ENCODE measurements around the gene PHACTR4. TPM values are rescaled to one million over a fixed set of nuclear protein-coding genes. Genes with fewer than 3 reads are reported as not detected.

Gene PHACTR4
- total and polyA plus RNA-seq, 9 donors, result 20.1 to 50.8 (median 31.8) TPM

DNA sequence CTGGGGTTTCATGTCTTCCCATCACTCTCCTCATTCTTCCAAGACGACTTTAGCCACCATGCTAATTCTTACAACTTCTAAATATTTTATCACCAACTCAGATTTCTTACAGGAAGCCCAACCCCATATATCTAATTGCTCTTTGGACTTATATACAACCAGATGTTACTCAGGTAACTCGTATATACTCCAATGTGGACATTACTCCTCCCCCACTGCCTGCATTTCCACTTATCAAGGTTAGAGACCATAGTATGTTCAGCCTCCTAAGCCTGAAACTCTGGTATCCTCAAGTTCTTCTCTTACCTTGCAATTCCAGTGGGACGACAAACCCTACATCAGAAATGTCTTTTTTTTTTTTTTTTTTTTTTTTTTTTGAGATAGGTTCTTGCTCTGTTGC, 133.6 kb downstream of the PHACTR4 start:
- intact Hi-C loops (cut with DNase I), result no loop called here
- no peaks in the 10 kb centered on the region for H3K27me3 ChIP-seq
- 64 to 76% (median 69%) methylated on average over 3 of the region's 3 CpGs for WGBS, 3 donors
- TF ChIP-seq POLR2A (IDR thresholded peaks at IDR 0.05) (no peak), EP300 (IDR thresholded peaks at IDR 0.05) (no peak)
- TF ChIP-seq, protein P1, sequence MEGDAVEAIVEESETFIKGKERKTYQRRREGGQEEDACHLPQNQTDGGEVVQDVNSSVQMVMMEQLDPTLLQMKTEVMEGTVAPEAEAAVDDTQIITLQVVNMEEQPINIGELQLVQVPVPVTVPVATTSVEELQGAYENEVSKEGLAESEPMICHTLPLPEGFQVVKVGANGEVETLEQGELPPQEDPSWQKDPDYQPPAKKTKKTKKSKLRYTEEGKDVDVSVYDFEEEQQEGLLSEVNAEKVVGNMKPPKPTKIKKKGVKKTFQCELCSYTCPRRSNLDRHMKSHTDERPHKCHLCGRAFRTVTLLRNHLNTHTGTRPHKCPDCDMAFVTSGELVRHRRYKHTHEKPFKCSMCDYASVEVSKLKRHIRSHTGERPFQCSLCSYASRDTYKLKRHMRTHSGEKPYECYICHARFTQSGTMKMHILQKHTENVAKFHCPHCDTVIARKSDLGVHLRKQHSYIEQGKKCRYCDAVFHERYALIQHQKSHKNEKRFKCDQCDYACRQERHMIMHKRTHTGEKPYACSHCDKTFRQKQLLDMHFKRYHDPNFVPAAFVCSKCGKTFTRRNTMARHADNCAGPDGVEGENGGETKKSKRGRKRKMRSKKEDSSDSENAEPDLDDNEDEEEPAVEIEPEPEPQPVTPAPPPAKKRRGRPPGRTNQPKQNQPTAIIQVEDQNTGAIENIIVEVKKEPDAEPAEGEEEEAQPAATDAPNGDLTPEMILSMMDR (IDR thresholded peaks at IDR 0.05), result no peak
- no peaks in the 10 kb centered on the region for H3K36me3 ChIP-seq
- no peaks in the 10 kb centered on the region for H3K9me3 ChIP-seq
- no peak overlapping the region for H3K4me3 ChIP-seq
- H3K27ac ChIP-seq, result no peak overlapping the region
- no peak for DNase-seq
- H3K4me1 ChIP-seq (ENCODE audit: insufficient read depth), result peaks cover 3% of the 10 kb centered on the region

GRCh38 chr1:28505406-28506187, 136.1 kb downstream of the PHACTR4 start, which contains the start of gene RCC1:
TSS of gene RCC1 (plus strand) at chr1:28506043. CDS start at chr1:28529867, 23,824 bp downstream.
- WGBS, 3 donors, result 1 to 2% (median 2%) methylated on average over 41 of the region's 41 CpGs
- TF ChIP-seq POLR2A (IDR thresholded peaks at IDR 0.05) (peak; percentile 96), EP300 (IDR thresholded peaks at IDR 0.05) (peak; percentile 78)
- TF ChIP-seq, protein P1 (IDR thresholded peaks at IDR 0.05), result no peak
- intact Hi-C loops (cut with DNase I), result no loop called here

DNA sequence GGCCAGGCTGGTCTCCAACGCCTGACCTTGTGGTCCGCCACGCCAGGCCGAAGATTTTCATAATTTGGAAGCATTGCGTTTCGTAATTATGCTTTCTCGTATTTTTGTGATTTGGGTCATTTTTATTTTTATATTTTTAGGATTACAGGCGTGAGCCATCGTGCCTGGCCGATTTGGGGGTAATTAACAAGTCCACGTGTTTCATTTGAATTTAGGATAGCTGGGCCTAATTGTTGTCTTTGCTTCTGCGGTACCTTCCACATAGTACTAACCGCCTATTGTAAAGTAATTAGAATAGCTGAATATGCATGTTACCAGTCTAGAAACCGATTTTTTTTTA, 137.3 kb downstream of the PHACTR4 start:
- intact Hi-C loops (cut with DNase I), result no loop called here
- WGBS, 3 donors, result 0 to 1% (median 0%) methylated on average over 14 of the region's 14 CpGs
- H3K27me3 ChIP-seq, result no peaks in the 10 kb centered on the region
- H3K27ac ChIP-seq, result peak overlapping the region in 1 of 2 donors; percentile 39
- peak overlapping the region; percentile 75 for H3K4me3 ChIP-seq
- no peak for DNase-seq
- no peaks in the 10 kb centered on the region for H3K36me3 ChIP-seq
- H3K9me3 ChIP-seq, result no peaks in the 10 kb centered on the region
- peaks cover 13% of the 10 kb centered on the region for H3K4me1 ChIP-seq (ENCODE audit: insufficient read depth)
- no peak for TF ChIP-seq POLR2A (IDR thresholded peaks at IDR 0.05)
- no peak for TF ChIP-seq EP300 (IDR thresholded peaks at IDR 0.05)
- TF ChIP-seq, protein P1 (IDR thresholded peaks at IDR 0.05), result no peak

More at GRCh38 chr1:28505406-28506187, 136.1 kb downstream of the PHACTR4 start, which contains the start of gene RCC1:
- Histone ChIP-seq H3K27me3 (no peaks in the 10 kb centered on the region), H3K27ac (peak within 1 kb of the TSS in 1 of 2 donors; percentile 39), H3K4me3 (peak within 1 kb of the TSS; percentile 75), H3K4me1 (ENCODE audit: insufficient read depth) (peaks cover 13% of the 10 kb centered on the region), H3K9me3 (no peaks in the 10 kb centered on the region), H3K36me3 (no peaks in the 10 kb centered on the region)
- peak; percentile 95 to 98 (median 96) for DNase-seq

DNA sequence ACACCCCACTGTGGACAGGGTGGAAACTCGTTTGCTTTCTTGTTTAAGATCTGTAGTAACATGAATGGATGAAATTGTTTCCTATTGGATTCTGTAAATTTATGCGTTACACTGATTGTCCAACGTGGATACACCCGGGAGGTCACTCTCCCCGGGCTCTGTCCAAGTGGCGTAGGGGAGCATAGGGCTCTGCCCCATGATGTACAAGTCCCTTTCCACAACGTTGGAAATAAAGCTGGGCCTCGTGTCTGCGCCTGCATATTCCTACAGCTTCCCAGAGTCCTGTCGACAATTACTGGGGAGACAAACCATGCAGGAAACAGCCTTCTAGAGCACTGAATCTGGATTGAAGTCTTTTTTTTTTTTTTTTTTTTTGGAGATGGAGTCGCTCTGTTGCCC, 137.7 kb downstream of the PHACTR4 start:
- no peak for DNase-seq
- 1 to 7% (median 1%) methylated on average over 11 of the region's 11 CpGs for WGBS, 3 donors
- H3K4me1 ChIP-seq (ENCODE audit: insufficient read depth), result peaks cover 13% of the 10 kb centered on the region
- H3K27ac ChIP-seq, result peak overlapping the region in 1 of 2 donors; percentile 39
- intact Hi-C loops (cut with DNase I), result no loop called here
- H3K4me3 ChIP-seq, result peak overlapping the region; percentile 75
- no peaks in the 10 kb centered on the region for H3K9me3 ChIP-seq
- no peaks in the 10 kb centered on the region for H3K27me3 ChIP-seq
- H3K36me3 ChIP-seq, result no peaks in the 10 kb centered on the region
- TF ChIP-seq EP300 (IDR thresholded peaks at IDR 0.05) (no peak), POLR2A (IDR thresholded peaks at IDR 0.05) (no peak)
- TF ChIP-seq, protein P1 (IDR thresholded peaks at IDR 0.05), result no peak

Measured in ovary (tissue), 9 donors.